NCI-H524 treated with DMSO at 0.1 percent for 48 hours (cell line): ENCODE measurements around the gene RHOBTB3.

Experiments used
- DNase-seq: peaks from one replicate; lab custom pipeline; 2025; lab: John Stamatoyannopoulos, UW

RHOBTB3 gene

GRCh38 chr5:95770830-95771708 is 39.9 kb downstream of the RHOBTB3 start:
- DNase-seq = no peak

DNA sequence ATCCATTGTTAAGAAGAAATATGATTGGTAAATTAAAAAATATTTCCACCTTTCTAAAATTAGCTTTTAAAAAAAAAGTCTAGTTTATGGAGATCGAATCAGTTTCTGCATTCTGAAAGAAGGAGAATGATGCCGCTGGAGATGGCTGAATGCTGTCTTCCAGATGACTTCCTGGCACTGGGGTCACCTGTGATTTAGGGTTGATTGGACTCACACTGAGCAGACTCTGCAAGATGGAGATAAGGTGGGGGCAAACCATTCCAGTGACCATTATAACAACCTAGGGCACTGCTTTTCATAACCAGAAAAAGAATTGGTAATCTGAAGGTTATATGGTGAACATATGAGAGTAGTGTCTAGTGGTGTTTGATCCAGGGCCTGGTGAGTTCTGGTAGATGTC is 40.8 kb downstream of the RHOBTB3 start:
- DNase-seq = no peak

DNA sequence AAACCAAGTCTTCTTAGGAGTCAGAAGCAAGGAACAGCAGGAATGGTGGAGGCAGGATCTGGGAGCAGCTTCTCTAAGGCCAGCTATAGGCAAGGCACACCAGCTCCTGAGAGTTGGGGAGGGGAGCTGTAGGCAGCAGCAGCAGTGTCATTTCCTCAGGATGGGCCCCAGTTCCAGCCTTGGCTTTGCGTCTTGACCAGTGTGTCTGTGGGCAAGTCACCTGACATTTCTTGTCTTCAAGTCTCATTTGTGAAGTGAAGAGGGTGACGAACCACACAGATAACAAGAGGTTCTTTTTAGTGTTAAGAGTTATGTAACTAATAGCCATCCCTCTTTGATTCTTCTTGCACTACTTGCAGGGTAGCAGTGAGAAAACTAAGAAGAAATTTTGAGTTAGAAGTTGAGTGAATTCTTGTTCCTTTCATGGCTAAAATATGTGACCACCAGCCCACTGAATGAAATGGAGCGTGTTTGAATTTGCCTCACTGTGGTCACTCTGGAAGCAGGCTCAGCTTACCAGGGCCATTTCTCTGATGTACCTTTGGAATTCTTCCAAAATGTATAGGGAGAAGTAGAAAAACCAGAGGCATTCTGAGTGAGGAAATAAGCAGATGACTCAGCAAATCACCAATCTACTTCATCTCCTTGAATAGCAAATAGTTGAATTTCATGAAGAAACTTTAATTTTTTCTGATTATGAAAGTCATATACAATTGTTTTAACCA is 42.4 kb downstream of the RHOBTB3 start:
- no peak for DNase-seq

GRCh38 chr5:95777441-95777840 is 46.3 kb downstream of the RHOBTB3 start:
- DNase-seq = no peak

- DNase-seq = no peak
Observed at GRCh38 chr5:95778713-95779436, 47.7 kb downstream of the RHOBTB3 start.

DNA sequence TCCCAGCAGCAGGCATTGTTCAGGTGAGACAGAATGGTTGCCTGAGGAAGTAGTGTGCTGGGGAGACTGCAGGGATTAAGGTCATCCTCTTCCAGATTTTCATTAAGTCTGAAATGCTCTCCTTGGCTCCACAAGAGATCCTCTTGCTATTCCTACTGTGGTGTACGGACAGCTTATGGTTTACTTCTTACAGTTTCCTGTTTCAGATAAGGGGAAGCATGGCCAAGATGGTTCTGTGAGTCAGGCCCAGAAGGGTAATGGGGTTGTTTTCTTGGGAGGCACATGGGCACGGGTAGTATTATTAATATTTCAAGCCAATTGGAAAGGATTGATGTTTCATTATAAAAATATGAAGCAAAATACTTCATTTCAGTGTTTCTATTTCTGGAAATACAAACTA is 48.5 kb downstream of the RHOBTB3 start:
- no peak for DNase-seq

- DNase-seq = no peak
Observed at GRCh38 chr5:95780597-95780996, 49.5 kb downstream of the RHOBTB3 start.

GRCh38 chr5:95781101-95781583 is 50.0 kb downstream of the RHOBTB3 start:
- no peak for DNase-seq

DNA sequence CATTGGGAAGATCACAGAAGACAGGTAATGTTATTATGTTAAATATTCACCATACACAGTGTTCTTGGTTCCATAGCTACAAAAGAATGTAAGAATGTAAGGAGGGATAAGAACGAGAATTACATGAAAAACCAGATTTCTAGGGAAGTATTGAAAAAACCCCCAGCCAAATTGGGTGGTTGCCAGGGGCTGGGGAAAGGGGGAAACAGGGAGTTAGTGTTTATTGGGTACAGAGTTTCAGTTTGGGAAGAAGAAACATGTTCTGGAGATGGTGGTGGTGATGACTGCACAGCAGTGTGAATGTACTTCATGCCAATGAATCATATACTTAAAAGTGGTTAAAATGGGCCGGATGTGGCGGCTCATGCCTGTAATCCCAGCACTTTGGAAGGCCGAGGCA is 51.0 kb downstream of the RHOBTB3 start:
- no peak for DNase-seq

DNA sequence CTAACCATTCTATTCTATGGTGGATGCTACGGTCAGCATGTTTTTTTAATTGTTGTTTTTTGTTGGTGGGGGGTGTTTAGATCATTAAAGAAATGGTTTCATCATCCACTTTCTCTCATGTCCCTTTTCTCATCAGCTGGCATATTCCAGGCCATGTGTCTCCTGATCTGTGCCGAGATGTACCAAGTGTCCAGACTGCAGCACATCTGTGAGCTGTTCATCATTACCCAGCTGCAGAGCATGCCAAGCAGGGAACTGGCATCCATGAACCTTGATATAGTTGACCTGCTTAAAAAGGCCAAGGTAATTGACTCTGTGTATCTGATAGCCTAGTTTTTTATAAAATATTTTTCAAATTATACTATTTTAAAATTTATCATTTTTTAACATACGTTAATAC is 52.5 kb downstream of the RHOBTB3 start:
- DNase-seq = no peak

- no peak for DNase-seq
Observed at GRCh38 chr5:95784514-95785302, 53.6 kb downstream of the RHOBTB3 start.

- no peak for DNase-seq
Observed at GRCh38 chr5:95786821-95787418, 55.8 kb downstream of the RHOBTB3 start.

DNA sequence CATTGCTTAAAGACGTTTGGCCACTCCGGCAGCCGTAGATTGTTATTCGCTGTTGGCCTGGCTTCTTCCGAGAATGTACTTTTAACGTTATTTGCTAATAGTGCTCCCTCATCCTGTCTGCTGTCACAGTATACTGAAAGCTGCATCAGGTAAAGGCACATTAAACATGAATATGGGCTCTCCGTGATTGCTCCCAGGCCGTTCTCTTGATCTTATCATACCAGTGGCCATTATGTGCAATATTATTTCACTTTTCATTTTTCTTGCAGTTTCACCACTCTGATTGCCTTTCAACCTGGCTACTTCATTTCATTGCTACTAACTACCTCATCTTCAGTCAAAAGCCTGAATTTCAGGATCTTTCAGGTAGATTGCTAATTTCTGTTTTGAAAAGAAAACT is 57.4 kb downstream of the RHOBTB3 start:
- no peak for DNase-seq

- no peak for DNase-seq
Observed at GRCh38 chr5:95791751-95792150, 60.6 kb downstream of the RHOBTB3 start.

- DNase-seq = no peak
Observed at GRCh38 chr5:95794070-95794516, 63.0 kb downstream of the RHOBTB3 start.

DNA sequence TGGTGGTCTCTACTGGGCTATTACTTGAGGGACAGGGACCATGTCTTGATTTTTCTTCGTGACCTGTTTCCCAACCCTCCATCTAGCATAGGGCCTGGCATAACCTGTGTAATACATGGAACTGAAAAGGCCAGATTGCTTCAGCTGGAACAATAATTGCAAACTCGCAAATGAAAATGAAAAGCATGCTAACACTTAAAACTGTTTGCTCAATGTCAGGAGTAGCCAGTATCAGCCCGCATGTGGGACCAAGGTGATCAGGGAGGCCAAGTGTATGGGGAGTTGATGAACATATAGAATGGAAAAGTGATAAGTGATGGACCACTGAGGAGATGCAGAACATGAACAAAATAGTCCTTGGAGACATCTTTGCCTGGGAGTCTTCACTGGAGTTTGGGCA is 66.2 kb downstream of the RHOBTB3 start:
- DNase-seq = no peak

- no peak for DNase-seq
Observed at GRCh38 chr5:95798048-95798447, 66.9 kb downstream of the RHOBTB3 start.

- no peak for DNase-seq
Observed at GRCh38 chr5:95798545-95798944, 67.4 kb downstream of the RHOBTB3 start.

DNA sequence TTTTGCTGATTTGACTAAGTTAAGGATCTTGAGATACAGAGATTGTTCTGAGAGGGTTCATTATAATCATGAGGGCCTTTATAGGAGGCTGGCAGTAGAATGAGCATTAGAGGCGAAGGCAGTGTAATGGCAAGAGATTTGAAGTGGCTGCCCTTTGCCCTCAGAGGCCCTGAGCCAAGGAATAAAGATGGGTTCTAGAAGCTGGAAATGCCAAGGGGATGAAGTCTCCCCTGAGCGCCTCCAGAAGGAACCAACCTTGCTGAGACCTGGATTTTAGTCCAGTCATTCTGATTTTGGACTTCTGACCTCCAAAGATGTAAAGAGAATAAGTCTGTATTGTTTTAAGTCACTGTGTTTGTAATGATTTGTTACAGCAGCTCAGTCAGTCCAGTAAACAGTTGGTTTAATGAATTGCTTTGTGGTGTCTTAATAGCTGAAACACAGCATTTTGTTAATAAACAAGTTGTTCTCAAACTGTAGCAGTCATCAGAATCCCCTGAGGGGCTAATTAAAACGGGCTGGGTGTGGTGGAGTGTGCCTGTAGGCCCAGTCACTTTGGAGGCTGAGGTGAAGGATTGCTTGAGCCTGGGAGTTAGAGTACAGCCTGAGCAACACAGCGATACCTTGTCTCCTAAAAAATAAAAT is 68.2 kb downstream of the RHOBTB3 start:
- no peak for DNase-seq

GRCh38 chr5:95800553-95800952 is 69.4 kb downstream of the RHOBTB3 start:
- no peak for DNase-seq

GRCh38 chr5:95801532-95801931 is 70.4 kb downstream of the RHOBTB3 start:
- no peak for DNase-seq
